HEK293 (cell line): ENCODE measurements around the gene PRPSAP2.

Experiments
- CTCF ChIP-seq: fragments of 450-650 bp; formaldehyde crosslinking; IDR thresholded peaks from 2 replicates; pipeline ENCODE4 v1.5.1; 2016; ENCODE audit warnings: missing biosample characterization, missing genetic modification characterization
- KLF1 ChIP-seq: fragments of 450-650 bp; formaldehyde crosslinking; IDR thresholded peaks from 2 replicates; pipeline ENCODE4 v1.5.1; 2016; ENCODE audit warnings: missing biosample characterization, missing genetic modification characterization
- PRDM1 ChIP-seq: fragments of 450-650 bp; formaldehyde crosslinking; IDR thresholded peaks from 2 replicates; pipeline ENCODE4; 2016; ENCODE audit warnings: missing biosample characterization, missing genetic modification characterization
- REST ChIP-seq: fragments of 450-650 bp; formaldehyde crosslinking; IDR thresholded peaks from 2 replicates; pipeline ENCODE4 v1.5.1; 2016; ENCODE audit warnings: missing biosample characterization, missing genetic modification characterization
- SP3 ChIP-seq: fragments of 450-650 bp; formaldehyde crosslinking; IDR thresholded peaks from 2 replicates; pipeline ENCODE4 v1.5.1; 2016; ENCODE audit warnings: missing biosample characterization, missing genetic modification characterization
- ZBTB6 ChIP-seq: fragments of 450-650 bp; formaldehyde crosslinking; IDR thresholded peaks from 2 replicates; pipeline ENCODE4 v1.5.1; 2017; ENCODE audit warnings: missing biosample characterization, missing genetic modification characterization
- ZFHX2 ChIP-seq: fragments of 450-650 bp; formaldehyde crosslinking; conservative IDR thresholded peaks from 2 replicates; pipeline ENCODE4 v1.5.1; 2016; ENCODE audit warnings: missing biosample characterization, missing genetic modification characterization
- ZNF366 ChIP-seq: fragments of 450-650 bp; formaldehyde crosslinking; conservative IDR thresholded peaks from 2 replicates; pipeline ENCODE4 v1.5.1; 2016; ENCODE audit warnings: missing biosample characterization, missing genetic modification characterization
- ZNF433 ChIP-seq: fragments of 450-650 bp; formaldehyde crosslinking; IDR thresholded peaks from 2 replicates; pipeline ENCODE4 v1.5.1; 2016; ENCODE audit warnings: missing biosample characterization, missing genetic modification characterization, low read depth

DNA sequence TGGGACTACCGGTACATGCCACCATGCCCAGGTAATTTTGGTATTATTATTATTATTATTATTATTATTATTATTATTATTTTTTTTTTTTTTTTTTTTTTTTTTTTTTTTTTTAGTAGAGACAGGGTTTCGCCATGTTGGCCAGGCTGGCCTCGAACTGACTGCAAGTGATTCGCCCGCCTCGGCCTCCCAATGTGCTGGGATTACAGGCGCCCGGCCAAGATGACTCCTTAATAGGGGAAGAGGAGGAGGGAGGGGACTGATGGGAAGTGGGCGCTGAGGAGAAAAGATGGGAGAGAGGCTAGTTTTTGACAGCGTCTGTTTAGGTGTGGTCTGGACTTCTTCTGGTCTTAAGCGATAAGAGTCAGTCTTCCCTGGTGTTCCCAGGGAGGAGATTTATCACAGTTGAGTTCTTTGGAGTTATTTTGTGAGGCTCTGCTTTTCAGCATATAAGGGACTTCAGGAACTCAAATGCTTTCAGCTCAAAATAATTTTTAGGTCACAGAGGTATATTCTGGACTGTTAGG is 59.6 kb downstream of the PRPSAP2 start:
- no peak for TF ChIP-seq ZFHX2
- TF ChIP-seq CTCF: no peak
- TF ChIP-seq PRDM1 (tag by site-specific recombination): no peak
- no peak for TF ChIP-seq ZNF366 (tag by site-specific recombination)
- no peak for TF ChIP-seq REST
- no peak for TF ChIP-seq SP3 (tag by site-specific recombination)
- no peak for TF ChIP-seq ZNF433 (tag by site-specific recombination)
- TF ChIP-seq ZBTB6 (tag by site-specific recombination): no peak
- TF ChIP-seq KLF1 (tag by site-specific recombination): no peak
